ENCODE data around the gene GABRD. TPM values are rescaled to one million over a fixed set of nuclear protein-coding genes. Genes with fewer than 3 reads are reported as not detected.
"Not testable (repeated sequence)": the region's sequence is repeated elsewhere in the genome, so short reads cannot be mapped to it uniquely, and the experiment has no call there.

The GABRD gene
- total RNA-seq, 1 donor: not detected

DNA sequence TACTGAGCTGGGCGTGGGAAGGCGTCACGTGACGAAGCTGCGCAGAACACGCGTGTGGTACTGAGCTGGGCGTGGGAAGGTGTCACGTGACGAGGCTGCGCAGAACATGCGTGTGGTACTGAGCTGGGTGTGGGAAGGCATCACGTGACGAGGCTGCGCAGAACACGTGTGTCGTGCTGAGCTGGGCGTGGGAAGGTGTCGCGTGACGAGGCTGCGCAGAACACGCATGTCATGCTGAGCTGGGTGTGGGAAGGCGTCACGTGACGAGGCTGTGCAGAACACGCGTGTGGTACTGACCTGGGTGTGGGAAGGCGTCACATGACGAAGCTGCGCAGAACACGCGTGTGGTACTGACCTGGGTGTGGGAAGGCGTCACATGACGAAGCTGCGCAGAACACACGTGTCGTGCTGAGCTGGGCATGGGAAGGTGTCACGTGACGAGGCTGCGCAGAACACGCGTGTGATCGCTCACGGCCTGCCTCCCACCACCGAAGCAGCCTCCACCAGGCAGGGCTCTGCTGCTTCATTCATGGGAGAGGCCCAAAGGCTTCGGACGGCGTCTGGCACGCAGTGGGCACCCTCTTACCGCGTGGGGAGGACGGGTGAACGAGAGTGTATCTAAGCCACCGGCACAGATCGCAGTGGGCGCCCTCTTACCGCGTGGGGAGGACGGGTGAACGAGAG, 39.5 kb upstream of the GABRD start:
- H3K27me3 ChIP-seq (ENCODE audit: insufficient read depth, low read length): peaks cover 5% of the 10 kb centered on the region
- no peak overlapping the region for H3K27ac ChIP-seq (ENCODE audit: low read depth, low read length)

DNA sequence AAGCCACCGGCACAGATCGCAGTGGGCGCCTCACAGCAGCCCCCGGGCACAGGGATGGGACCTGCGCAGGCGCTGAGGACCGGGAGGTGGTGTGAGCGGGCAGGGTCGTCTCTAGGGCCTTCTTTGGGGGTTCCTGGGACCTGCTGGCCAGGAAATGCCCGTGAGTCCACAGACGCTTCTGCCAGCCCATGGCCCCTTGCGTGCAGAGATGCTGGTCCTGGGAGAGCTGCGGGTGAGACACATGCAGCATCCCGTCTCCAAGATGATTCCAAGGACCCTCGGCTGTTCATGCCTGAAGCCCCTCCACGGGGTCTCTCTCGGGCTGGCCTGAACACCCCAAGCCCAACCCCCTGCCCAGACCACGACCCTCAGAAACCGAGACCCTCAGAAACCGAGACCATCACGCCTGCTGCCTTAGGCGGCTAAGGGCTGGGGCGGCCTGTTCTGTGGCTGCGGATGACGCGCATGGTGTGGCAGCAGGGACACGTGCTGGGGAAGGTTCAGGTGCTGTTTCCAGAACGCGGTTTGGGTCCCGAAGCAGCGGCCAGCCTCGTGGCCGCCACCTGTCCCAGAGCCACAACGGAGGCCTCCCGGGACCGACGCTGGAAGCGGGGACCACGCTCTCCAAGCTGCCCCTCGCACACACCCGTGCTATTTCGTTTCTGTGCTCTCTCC, 38.5 kb upstream of the GABRD start:
- Histone ChIP-seq H3K4me1 (ENCODE audit: insufficient read depth, low read length) (no peaks in the 10 kb centered on the region), H3K27me3 (ENCODE audit: insufficient read depth, low read length) (peaks cover 3% of the 10 kb centered on the region), H3K9me3 (ENCODE audit: low read depth, low read length) (no peaks in the 10 kb centered on the region), H3K4me2 (ENCODE audit: insufficient read depth, low read length) (no peak overlapping the region), H3K4me3 (ENCODE audit: insufficient read depth, low read length) (no peak overlapping the region), H3K79me2 (ENCODE audit: insufficient read depth, low read length) (no peaks in the 10 kb centered on the region), H4K20me1 (ENCODE audit: insufficient read depth, low read length) (no peaks in the 10 kb centered on the region), H3K36me3 (ENCODE audit: insufficient read depth, low read length) (no peaks in the 10 kb centered on the region), H2AFZ (ENCODE audit: low read length) (no peak overlapping the region), H3K27ac (ENCODE audit: low read depth, low read length) (no peak overlapping the region)
- peak; percentile 65 for DNase-seq (ENCODE audit: insufficient read length, low spot score, missing footprints)
- TF ChIP-seq, protein P1, sequence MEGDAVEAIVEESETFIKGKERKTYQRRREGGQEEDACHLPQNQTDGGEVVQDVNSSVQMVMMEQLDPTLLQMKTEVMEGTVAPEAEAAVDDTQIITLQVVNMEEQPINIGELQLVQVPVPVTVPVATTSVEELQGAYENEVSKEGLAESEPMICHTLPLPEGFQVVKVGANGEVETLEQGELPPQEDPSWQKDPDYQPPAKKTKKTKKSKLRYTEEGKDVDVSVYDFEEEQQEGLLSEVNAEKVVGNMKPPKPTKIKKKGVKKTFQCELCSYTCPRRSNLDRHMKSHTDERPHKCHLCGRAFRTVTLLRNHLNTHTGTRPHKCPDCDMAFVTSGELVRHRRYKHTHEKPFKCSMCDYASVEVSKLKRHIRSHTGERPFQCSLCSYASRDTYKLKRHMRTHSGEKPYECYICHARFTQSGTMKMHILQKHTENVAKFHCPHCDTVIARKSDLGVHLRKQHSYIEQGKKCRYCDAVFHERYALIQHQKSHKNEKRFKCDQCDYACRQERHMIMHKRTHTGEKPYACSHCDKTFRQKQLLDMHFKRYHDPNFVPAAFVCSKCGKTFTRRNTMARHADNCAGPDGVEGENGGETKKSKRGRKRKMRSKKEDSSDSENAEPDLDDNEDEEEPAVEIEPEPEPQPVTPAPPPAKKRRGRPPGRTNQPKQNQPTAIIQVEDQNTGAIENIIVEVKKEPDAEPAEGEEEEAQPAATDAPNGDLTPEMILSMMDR (IDR thresholded peaks at IDR 0.05; ENCODE audit: extremely low read depth, low read depth, low read length): no peak

More for the DNA sequence above, 39.5 kb upstream of the GABRD start:
- H3K4me1 ChIP-seq (ENCODE audit: insufficient read depth, low read length): no peaks in the 10 kb centered on the region
- no peaks in the 10 kb centered on the region for H3K36me3 ChIP-seq (ENCODE audit: insufficient read depth, low read length)
- no peak overlapping the region for H3K4me3 ChIP-seq (ENCODE audit: insufficient read depth, low read length)
- no peaks in the 10 kb centered on the region for H3K9me3 ChIP-seq (ENCODE audit: low read depth, low read length)
- no peak overlapping the region for H2AFZ ChIP-seq (ENCODE audit: low read length)
- H3K79me2 ChIP-seq (ENCODE audit: insufficient read depth, low read length): no peaks in the 10 kb centered on the region
- no peaks in the 10 kb centered on the region for H4K20me1 ChIP-seq (ENCODE audit: insufficient read depth, low read length)
- no peak for DNase-seq (ENCODE audit: insufficient read length, low spot score, missing footprints)
- H3K4me2 ChIP-seq (ENCODE audit: insufficient read depth, low read length): no peak overlapping the region
- TF ChIP-seq, protein P1 (IDR thresholded peaks at IDR 0.05; ENCODE audit: extremely low read depth, low read depth, low read length): no peak

DNA sequence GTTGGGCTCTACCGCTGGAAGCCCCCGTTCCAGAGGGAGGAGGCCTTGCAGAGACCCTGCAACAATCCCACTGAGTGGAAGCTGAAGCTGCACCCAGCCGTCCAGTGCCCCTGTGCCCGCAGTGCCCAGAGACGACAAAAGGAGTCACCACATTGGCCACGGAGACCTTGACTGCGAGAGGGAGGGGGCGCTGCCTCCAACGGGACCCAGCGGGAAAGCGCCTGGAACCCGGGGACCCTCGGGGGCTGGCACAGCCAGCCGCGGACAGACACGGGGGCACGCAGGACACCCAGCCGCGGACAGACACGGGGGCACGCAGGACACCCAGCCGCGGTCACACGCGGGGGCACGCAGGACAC, 38.0 kb upstream of the GABRD start:
- no peaks in the 10 kb centered on the region for H3K79me2 ChIP-seq (ENCODE audit: insufficient read depth, low read length)
- H3K27ac ChIP-seq (ENCODE audit: low read depth, low read length): no peak overlapping the region
- no peaks in the 10 kb centered on the region for H3K9me3 ChIP-seq (ENCODE audit: low read depth, low read length)
- TF ChIP-seq, protein P1 (IDR thresholded peaks at IDR 0.05; ENCODE audit: extremely low read depth, low read depth, low read length): no peak
- no peaks in the 10 kb centered on the region for H3K27me3 ChIP-seq (ENCODE audit: insufficient read depth, low read length)
- no peaks in the 10 kb centered on the region for H3K4me1 ChIP-seq (ENCODE audit: insufficient read depth, low read length)
- DNase-seq (ENCODE audit: insufficient read length, low spot score, missing footprints): peak; percentile 50
- no peak overlapping the region for H3K4me2 ChIP-seq (ENCODE audit: insufficient read depth, low read length)
- no peaks in the 10 kb centered on the region for H4K20me1 ChIP-seq (ENCODE audit: insufficient read depth, low read length)
- no peak overlapping the region for H2AFZ ChIP-seq (ENCODE audit: low read length)
- no peaks in the 10 kb centered on the region for H3K36me3 ChIP-seq (ENCODE audit: insufficient read depth, low read length)
- no peak overlapping the region for H3K4me3 ChIP-seq (ENCODE audit: insufficient read depth, low read length)

DNA sequence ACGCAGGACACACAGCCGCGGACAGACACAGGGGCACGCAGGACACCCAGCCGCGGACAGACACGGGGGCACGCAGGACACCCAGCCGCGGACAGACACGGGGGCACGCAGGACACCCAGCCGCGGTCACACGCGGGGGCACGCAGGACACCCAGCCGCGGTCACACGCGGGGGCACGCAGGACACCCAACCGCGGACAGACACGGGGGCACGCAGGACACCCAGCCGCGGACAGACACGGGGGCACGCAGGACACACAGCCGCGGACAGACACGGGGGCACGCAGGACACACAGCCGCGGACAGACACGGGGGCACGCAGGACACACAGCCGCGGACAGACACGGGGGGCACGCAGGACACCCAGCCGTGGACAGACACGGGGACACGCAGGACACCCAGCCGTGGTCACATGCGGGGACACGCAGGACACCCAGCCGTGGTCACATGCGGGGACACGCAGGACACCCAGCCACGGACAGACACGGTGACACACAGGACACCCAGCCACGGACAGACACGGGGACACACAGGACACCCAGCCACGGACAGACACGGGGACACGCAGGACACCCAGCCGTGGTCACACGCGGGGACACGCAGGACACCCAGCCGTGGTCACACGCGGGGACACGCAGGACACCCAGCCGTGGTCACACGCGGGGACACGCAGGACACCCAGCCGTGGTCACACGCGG, 37.4 kb upstream of the GABRD start:
- not testable (repeated sequence) for H3K9me3 ChIP-seq (ENCODE audit: low read depth, low read length); H2AFZ ChIP-seq (ENCODE audit: low read length); H3K27me3 ChIP-seq (ENCODE audit: insufficient read depth, low read length)

More for the DNA sequence above, 37.4 kb upstream of the GABRD start:
- H3K4me2 ChIP-seq (ENCODE audit: insufficient read depth, low read length); H3K36me3 ChIP-seq (ENCODE audit: insufficient read depth, low read length); H4K20me1 ChIP-seq (ENCODE audit: insufficient read depth, low read length); DNase-seq (ENCODE audit: insufficient read length, low spot score, missing footprints); H3K4me3 ChIP-seq (ENCODE audit: insufficient read depth, low read length); H3K79me2 ChIP-seq (ENCODE audit: insufficient read depth, low read length); H3K4me1 ChIP-seq (ENCODE audit: insufficient read depth, low read length); H3K27ac ChIP-seq (ENCODE audit: low read depth, low read length): not testable (repeated sequence)

Data from osteoblast (primary cell).